ENCODE results near the gene SSC5D. TPM values are rescaled to one million over a fixed set of nuclear protein-coding genes. Genes with fewer than 3 reads are reported as not detected.

The SSC5D gene
- total and polyA plus RNA-seq, 9 of the 15 experiments (the other 6 are each of a cell fraction or from before 2014, with no cell fraction given): 0.04 to 0.71 (median 0.14) TPM; not detected in 2

DNA sequence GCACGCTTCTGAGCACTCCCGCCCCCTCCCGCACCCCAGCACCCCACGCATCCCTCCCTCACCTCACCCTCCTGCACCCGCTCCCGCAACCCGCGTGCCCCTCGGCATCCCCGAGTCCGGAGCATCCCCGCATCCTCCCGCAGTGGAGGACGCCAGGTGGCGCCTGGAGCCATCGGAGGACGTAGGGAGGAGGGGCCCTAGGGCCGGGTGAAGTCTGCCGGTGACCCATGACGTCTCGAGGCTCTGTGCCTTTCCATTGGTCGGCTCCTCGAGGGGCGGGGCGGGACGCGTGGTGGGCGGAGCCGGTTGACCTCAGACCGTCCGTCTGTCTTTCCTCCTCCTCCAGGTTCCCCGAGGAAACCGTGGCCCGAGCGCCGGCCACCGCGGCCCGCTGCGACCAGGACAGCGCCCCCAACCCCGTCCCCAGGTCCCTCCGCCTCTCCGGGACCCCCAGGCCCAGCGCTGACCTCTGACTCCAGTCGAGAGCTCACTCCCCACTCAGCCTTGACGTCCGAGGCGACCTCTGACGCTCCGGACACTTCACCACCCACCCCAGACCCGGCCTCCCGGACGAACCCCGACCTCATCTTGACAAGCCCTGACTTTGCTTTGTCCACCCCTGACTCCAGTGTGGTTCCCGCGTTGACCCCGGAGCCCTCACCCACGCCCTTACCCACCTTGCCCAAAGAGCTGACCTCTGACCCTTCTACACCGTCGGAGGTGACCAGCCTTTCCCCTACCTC lies 28.8 kb downstream of the SSC5D start (continued):
- TF ChIP-seq, protein P1, sequence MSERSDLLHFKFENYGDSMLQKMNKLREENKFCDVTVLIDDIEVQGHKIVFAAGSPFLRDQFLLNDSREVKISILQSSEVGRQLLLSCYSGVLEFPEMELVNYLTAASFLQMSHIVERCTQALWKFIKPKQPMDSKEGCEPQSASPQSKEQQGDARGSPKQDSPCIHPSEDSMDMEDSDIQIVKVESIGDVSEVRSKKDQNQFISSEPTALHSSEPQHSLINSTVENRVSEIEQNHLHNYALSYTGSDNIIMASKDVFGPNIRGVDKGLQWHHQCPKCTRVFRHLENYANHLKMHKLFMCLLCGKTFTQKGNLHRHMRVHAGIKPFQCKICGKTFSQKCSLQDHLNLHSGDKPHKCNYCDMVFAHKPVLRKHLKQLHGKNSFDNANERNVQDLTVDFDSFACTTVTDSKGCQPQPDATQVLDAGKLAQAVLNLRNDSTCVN (CRISPR knock-in tag; IDR thresholded peaks at IDR 0.05): no peak; the same call in 1 of the 2 replicates
- TF ChIP-seq KHSRP (IDR thresholded peaks at IDR 0.05): peak; percentile 72
- TF ChIP-seq NCOA6 (IDR thresholded peaks at IDR 0.05): peak; percentile 73
- TF ChIP-seq TOE1 (IDR thresholded peaks at IDR 0.05; ENCODE audit: borderline replicate concordance): 0 out of 2 replicates have a peak, but pooled peaks have one; percentile 6
- no peak for TF ChIP-seq TOE1 (CRISPR knock-in tag; IDR thresholded peaks at IDR 0.05; ENCODE audit: borderline replicate concordance, low read depth)
- TF ChIP-seq ZEB2 (IDR thresholded peaks at IDR 0.05): no peak
- TF ChIP-seq NBN (IDR thresholded peaks at IDR 0.05; ENCODE audit: low read depth): peak; percentile 22; the same call in 1 of the 2 replicates
- TF ChIP-seq, protein P2, sequence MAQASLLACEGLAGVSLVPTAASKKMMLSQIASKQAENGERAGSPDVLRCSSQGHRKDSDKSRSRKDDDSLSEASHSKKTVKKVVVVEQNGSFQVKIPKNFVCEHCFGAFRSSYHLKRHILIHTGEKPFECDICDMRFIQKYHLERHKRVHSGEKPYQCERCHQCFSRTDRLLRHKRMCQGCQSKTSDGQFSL (CRISPR knock-in tag; IDR thresholded peaks at IDR 0.05): no peak; the same call in 1 of the 2 replicates
- TF ChIP-seq, protein P2 (tag; IDR thresholded peaks at IDR 0.05): no peak
- no peak for TF ChIP-seq KDM5B (IDR thresholded peaks at IDR 0.05; ENCODE audit: insufficient replicate concordance, low read depth, low read length)
- no peak for TF ChIP-seq FUS (optimal IDR thresholded peaks at IDR 0.05; ENCODE audit: low read depth, low read length)
- no peak for TF ChIP-seq KLF16 (IDR thresholded peaks at IDR 0.05)
- TF ChIP-seq PHF20 (IDR thresholded peaks at IDR 0.05; ENCODE audit: partially characterized antibody): no peak
- peak; percentile 100 for TF ChIP-seq SMC3 (conservative IDR thresholded peaks at IDR 0.05; ENCODE audit: insufficient read depth, low read depth, low read length)
- TF ChIP-seq ZC3H8 (IDR thresholded peaks at IDR 0.05): no peak
- TF ChIP-seq EGR1 (conservative IDR thresholded peaks at IDR 0.05): peak; percentile 14; the same call in 1 of the 2 replicates
- no peak for TF ChIP-seq ZNF134 (CRISPR knock-in tag; conservative IDR thresholded peaks at IDR 0.05)
- TF ChIP-seq CBX3 (IDR thresholded peaks at IDR 0.05; ENCODE audit: borderline replicate concordance in 1 of 2, low read length in 2 of 2): no peak
- no peak for TF ChIP-seq RFX1 (IDR thresholded peaks at IDR 0.05)
- no peak for TF ChIP-seq ZNF507 (tag; conservative IDR thresholded peaks at IDR 0.05)
- TF ChIP-seq SOX6 (IDR thresholded peaks at IDR 0.05): peak; percentile 13; the same call in 1 of the 2 replicates
- TF ChIP-seq TCF7 (IDR thresholded peaks at IDR 0.05; ENCODE audit: borderline replicate concordance): no peak
- TF ChIP-seq MAFG (tag; conservative IDR thresholded peaks at IDR 0.05): no peak
- no peak for TF ChIP-seq TEAD4 (IDR thresholded peaks at IDR 0.05; ENCODE audit: low read length)
- TF ChIP-seq TEAD4 (CRISPR knock-in tag; IDR thresholded peaks at IDR 0.05; ENCODE audit: borderline replicate concordance): no peak
- TF ChIP-seq, protein P3, sequence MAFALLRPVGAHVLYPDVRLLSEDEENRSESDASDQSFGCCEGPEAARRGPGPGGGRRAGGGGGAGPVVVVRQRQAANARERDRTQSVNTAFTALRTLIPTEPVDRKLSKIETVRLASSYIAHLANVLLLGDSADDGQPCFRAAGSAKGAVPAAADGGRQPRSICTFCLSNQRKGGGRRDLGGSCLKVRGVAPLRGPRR (CRISPR knock-in tag; IDR thresholded peaks at IDR 0.05): no peak
- TF ChIP-seq NFXL1 (CRISPR knock-in tag; IDR thresholded peaks at IDR 0.05): no peak
- peak; percentile 56 for TF ChIP-seq NFIC (IDR thresholded peaks at IDR 0.05)
- no peak for TF ChIP-seq CEBPG (CRISPR knock-in tag; IDR thresholded peaks at IDR 0.05)
- TF ChIP-seq CEBPG (tag; conservative IDR thresholded peaks at IDR 0.05 in 1 of 2, IDR thresholded peaks at IDR 0.05 in 1 of 2): no peak
- TF ChIP-seq ZFX (CRISPR knock-in tag; IDR thresholded peaks at IDR 0.05): 0 out of 2 replicates have a peak, but pooled peaks have one; percentile 32
